ENCODE measurements around the gene OR11A1.
"Not testable (repeated sequence)": the region's sequence is repeated elsewhere in the genome, so short reads cannot be mapped to it uniquely, and the experiment has no call there.

- TF ChIP-seq BHLHE40 (IDR thresholded peaks at IDR 0.05; ENCODE audit: low read depth, low read length); REST (IDR thresholded peaks at IDR 0.05); CTCF (IDR thresholded peaks at IDR 0.05); RCOR1 (IDR thresholded peaks at IDR 0.05; ENCODE audit: low read depth, low read length); PHF8 (IDR thresholded peaks at IDR 0.05; ENCODE audit: borderline replicate concordance, low read depth); CHD4 (IDR thresholded peaks at IDR 0.05; ENCODE audit: borderline replicate concordance); RAD21 (conservative IDR thresholded peaks at IDR 0.05 in 1 of 2, IDR thresholded peaks at IDR 0.05 in 1 of 2); TFCP2L1 (CRISPR knock-in tag; IDR thresholded peaks at IDR 0.05); GATA3 (IDR thresholded peaks at IDR 0.05; ENCODE audit: borderline replicate concordance): not testable (repeated sequence)
Observed at GRCh38 chr6:29444031-29444430, 12.8 kb downstream of the OR11A1 start.
